Measurements from ENCODE around the gene LRP4.

The LRP4 gene

DNA sequence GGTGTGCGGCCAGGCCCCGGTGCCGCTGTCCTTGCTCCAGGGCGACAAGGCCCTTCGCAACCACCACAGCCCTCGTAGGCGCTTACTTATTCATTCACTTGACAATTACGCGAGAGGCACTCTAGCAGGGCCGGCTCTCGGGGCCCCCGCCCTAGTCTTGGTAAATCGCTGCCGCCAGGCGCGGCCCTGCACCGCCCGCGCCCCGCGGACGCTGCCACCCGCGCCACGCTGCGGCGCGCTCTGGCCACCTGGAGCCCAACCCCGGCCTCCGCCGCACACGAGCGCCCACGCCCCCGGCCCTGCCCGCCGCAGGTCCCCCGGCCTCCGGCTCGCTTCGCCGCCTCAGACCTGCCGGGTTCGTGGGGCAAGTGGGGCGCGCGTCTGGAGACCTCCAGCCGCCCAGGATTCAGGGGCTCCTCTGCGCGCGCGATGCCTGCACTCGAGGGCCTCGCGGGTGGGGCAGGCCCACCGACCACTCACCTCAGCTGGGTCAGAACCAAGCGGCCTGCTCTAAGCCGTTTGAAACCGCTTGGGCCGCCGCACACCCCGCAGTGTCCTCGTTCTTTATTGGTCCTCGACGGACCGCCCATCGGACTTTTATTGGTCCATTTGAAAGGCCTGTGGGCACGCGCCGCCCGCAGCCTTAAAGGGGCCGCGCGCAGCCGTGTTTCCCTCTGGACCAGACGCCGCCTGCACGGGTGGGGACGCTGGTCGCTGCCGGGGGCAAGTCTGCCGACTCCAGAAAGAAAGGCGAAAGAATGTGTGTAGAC, 72.4 kb downstream of the LRP4 start, which contains the start of gene CKAP5:
CKAP5 (minus strand) TSS at position 541 of the 770 bp plus-strand sequence. CDS start 25,049 bp downstream, outside the sequence.
- peak; percentile 90 for DNase-seq

DNA sequence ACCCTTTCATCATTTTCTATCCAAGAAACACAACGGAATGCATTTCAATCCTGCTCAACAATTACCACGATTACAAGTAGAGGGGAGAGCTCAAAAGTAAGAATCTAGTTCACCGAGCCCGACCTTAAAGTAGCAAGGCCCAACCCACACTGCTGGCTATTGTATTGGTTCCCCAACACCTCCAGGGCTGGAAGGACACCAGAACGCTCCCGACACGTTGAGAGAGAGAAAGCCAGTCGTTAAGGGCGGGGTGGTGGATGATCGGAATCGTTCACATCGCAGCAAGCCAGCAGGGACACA, 73.0 kb downstream of the LRP4 start:
- no peak for DNase-seq

DNA sequence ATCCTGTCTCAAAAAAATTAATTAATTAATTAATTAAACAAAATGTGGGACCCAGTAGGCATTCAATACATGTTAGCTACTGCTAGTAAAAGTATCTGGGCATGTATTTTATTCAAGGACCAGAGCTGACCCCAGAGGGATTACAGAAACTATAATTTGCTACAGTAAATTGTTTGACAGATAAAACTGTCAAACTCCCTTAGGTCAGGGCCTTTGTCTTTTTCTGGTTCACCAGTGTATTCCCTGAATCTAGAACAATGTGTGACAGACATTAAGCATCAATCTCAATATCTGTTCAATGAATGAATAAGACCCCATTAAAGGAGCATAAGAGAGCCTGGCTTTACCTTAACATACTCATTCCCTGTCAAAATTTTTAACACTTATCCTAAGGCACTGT, 78.2 kb downstream of the LRP4 start:
- no peak for DNase-seq

DNA sequence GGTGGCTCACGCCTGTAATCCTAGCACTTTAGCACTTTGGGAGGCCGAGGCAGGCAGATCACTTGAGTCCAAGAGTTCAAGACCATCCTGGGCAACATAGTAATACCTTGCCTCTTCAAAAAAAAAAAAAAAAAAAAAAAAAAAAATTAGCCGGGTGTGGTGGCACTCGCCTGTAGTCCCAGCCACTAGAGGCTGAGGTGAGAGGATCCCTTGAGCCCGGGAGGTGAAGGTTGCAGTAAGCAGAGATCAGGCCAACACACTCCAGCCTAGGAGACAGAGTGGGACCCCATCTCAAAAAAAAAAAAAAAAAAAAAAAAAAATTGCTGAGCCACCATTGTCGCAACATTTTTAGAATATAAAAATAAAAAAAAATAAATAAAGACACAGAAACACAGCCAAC, 79.8 kb downstream of the LRP4 start:
- DNase-seq = no peak

DNA sequence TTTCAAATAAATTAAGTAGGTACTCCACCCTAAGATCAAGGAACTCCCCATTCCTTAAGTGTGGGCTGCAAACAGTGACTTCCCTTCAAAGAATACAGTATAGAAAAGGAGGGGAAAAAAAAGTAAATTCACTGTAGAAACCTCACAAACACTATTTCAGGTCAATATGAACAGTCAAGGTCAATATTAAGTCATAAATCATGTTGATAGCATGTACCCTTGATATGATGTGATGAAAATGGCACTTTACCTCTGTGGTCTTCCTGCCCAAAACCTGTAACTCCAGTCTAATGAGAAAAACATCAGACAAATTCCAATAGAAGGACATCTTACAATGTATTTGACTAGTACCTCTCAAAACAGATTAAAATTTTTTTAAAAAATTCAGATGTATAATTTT, 80.5 kb downstream of the LRP4 start:
- DNase-seq = no peak

DNA sequence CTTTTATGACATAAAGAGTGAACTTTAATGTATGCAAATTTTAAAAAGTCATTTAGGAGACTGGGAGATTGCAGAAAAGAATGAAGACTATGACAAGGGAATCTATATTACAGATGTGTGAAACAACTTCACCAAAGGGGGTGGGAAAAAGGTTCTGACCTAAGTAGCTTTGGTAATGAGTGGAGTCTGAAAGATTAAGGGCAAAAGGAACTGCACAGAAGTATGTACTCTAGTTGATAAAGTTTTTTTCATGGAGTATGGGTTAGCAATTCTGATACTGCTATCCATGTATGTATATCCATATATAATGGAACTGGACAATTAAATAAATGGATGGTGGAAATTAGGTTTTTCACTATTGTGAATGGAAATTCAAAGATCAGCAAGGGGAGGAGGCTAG, 81.5 kb downstream of the LRP4 start:
- no peak for DNase-seq

DNA sequence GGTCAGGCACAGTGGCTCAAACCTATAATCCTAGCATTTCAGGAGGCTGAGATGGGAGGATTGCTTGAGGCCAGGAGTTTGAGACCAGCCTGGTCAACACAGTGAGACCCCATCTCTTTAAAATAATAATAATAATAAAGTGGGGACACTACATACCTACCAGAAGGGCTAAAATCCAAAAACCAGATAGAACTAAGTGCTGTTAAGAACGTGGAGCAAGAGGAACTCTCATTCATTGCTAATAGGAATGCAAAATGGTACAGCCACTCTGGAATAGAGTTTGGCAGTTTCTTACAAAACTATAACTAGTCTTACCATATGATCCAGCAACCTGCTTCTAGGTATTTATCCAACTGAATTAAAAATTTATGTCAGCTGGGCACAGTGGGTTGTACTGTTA, 81.9 kb downstream of the LRP4 start:
- DNase-seq = no peak

DNA sequence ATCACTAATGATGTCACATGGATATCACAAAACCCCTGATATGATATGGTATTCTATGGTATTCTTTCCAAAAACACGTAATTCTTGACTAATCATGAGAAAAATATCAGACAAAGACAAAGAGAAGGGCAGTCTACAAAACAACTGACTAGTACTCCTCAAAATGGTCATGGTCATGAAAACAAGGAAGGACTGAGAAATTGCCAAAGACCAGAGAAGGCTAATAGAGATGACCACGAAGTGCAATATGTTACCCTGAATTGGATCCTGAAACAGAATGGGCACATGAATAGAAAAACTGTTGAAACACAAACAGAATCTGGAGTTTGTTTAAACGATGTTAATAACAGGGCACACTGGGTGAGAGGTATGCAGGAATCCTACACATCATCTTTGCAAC, 82.5 kb downstream of the LRP4 start:
- DNase-seq = no peak

DNA sequence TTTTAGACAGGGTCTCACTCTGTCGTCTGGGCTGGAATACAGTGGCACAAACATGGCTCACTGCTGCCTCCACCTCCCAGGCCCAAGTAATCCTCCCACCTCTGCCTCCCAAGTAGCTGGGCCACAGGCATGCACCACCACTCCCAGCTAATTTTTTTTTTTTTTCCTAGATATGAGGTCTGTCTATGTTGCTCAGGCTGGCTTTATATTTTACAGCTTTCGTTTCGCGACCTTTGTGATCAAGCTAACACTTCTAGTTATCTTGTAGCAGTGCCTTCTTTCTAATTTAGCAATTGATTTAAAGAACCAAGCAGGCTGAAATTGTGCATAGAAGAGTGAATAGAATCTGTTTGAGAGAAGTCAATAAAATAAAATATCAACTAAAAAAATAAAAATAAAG, 83.5 kb downstream of the LRP4 start:
- no peak for DNase-seq

DNA sequence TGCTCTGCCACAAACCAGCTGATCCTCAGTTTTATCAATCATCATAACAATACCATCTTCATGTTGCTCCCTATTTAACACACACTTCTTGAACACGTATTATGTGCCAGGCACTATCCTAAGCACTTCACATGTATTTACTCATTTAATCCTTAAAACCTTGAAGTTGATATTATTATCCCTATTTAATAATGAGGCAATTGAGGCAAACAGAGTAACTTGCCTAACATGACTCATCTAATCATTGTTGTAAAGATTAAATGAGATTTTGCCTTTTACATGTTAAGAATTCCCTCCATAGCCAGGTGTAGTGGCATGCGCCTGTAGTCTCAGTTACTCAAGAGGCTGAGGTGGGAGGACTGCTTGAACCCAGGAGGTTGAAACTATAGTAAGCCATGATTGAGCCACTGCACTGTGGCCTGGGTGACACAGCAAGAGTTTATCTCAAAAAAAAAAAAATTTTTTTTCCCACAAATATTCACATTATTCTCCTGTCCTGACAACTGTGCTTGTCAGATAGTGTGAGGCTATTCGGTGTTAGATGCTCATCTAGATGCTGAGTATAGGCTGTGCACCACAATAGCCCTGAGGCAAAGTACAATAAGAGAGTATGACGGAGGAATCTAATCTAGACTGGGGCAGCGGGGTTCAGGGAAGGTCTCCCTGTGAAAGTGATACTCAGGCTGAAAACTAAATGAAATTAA, 85.7 kb downstream of the LRP4 start:
- DNase-seq = no peak

DNA sequence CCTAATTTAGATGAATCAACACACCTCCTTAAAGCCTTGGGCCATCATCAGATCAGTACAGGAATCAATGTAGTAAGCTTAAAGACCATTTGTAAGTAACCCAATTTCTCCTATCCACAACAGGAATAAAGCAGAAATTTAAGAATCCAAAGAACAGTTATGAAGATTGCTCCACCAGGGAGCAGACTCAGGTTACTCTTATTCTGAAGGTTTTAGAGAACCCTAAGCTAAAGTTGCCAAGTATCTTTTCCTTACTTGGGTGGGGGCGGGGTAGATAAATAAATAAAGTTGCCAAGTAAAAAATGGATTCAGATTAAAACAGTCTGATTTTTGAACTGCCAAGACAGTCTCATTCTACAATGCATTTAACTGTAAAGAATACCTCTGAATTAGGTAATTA, 90.4 kb downstream of the LRP4 start:
- DNase-seq = no peak

DNA sequence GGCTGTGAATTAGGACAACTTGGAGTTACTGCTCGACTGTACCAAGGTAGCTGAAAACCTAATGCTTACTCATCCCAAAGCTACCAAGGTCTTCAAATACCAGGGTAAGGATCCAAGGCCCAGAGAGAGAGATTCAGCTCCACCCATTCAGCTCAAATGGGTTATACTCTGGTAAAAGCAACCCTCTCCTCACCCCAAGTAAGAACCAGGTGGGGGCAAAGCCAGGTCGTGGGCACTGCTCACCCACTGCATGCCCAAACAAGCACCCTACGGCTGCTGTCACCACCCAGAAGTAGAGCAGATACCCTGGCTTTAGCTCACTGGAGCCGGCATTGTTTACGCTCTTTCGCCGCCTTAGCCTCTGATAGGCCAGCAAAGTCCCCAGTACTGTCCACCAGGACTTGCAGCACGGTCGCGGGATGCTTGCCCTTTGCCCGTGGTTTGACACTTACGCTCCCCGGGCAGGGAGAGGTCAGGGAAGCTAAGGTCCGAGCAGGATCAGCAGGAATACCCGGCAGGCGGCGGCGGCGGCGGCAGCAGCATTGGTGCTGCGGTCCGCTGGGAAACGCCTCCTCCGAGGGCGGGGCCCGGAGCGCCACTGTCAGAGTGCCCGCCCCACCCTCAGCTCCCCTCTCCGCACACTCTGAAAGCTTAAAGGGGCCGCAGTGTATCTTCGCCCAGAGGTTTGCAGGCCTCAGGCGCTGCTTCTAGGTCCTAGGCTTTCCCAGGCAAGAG, 91.9 kb downstream of the LRP4 start:
- DNase-seq = peak; percentile 60

DNA sequence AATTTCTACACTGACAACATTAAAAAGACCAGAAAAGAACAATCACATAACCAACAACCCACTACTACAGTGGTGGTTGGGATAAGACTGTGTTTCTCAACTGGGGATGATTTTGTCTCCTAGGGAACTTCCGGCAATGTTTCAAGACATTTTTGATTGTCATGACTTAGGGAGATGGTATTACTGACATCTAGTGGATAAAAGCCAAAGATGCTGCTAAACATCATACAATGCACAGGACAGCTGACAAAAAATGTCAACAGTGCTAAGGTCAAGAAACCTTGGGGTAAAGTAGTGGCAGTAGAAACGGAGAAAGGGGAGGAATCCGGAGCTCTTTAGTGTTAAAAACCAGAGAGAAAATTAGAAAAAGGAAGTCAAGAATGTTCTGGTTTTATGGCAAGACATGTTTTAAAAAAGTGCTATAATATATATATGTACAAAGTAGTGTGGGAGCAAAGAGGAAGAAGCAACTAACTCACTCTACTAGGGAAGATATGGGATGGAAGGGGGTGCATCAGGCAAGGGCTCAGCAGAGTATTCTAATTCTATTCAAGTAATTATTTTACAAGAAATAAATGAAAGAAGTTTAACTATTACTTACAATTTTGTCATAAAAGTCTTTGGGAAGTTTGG, 109.4 kb downstream of the LRP4 start:
- DNase-seq = peak; percentile 29

Data from CD4-positive, alpha-beta T cell treated with Interleukin-21 for 1 hour (primary cell).